SK-N-SH (cell line): ENCODE data around the gene DSCAML1. TPM values are rescaled to one million over a fixed set of nuclear protein-coding genes. Genes with fewer than 3 reads are reported as not detected.

Experiments used
- CTCF ChIA-PET: fragments of 300-600, 350-600 bp; formaldehyde crosslinking; extraction: SDS; loops from one replicate; lab custom pipeline; 2021; lab: Yijun Ruan, JAX
- POLR2A ChIA-PET: fragments of 350-600 bp; sonication (Branson Sonifier 250); formaldehyde crosslinking; extraction: SDS; loops from one replicate; lab custom pipeline; 2020; ENCODE audit warnings: antibody characterized with exemption, inconsistent platforms; lab: Yijun Ruan, JAX
- DNase-seq: peaks from one replicate; pipeline ENCODE4 v3.0.0; 2012
- H2AFZ ChIP-seq: fragments of 200-600 bp; sonication (generic); 2 replicates; pipeline ENCODE4 v1.8.1; 2016; ENCODE audit warnings: antibody characterized with exemption, mild to moderate bottlenecking, low read depth
- H3F3A ChIP-seq: fragments of 200-600 bp; sonication (generic); replicated peaks from 2 replicates; pipeline ENCODE3; 2016; ENCODE audit warnings: antibody characterized with exemption, mild to moderate bottlenecking; ENCODE audit not compliant: insufficient read depth
- H3K27ac ChIP-seq, 2 experiments: fragments of 200-500 bp in 1 of 2; fragments of 200-600 bp in 1 of 2; sonication (Bioruptor generic) in 1 of 2; sonication (generic), shearing (Covaris generic) in 1 of 2; 2 replicates each; pipeline versions ENCODE4 v1.5.1 to v1.6.1; 2014 to 2016; ENCODE audit warnings: low read depth in 2 of 2, inconsistent platforms in 1 of 2, low read length in 1 of 2, mild to moderate bottlenecking in 1 of 2, mixed read lengths in 1 of 2
- H3K27me3 ChIP-seq: fragments of 200-600 bp; sonication (generic), shearing (Covaris generic); 2 replicates; pipeline ENCODE4 v1.6.1; 2016; ENCODE audit warnings: mixed run types; ENCODE audit not compliant: insufficient read depth
- H3K36me3 ChIP-seq, 2 experiments: fragments of 200-500 bp in 1 of 2; fragments of 200-600 bp in 1 of 2; sonication (Bioruptor generic) in 1 of 2; sonication (generic) in 1 of 2; replicated peaks in 1 of 2; 2 replicates each; pipeline versions ENCODE3 to v1.5.1; 2014 to 2016; ENCODE audit warnings: low read length in 1 of 2, mild to moderate bottlenecking in 1 of 2; ENCODE audit not compliant: insufficient read depth in 2 of 2, control insufficient read depth in 1 of 2
- H3K4me1 ChIP-seq, 2 experiments: fragments of 200-500 bp in 1 of 2; fragments of 200-600 bp in 1 of 2; sonication (Bioruptor generic) in 1 of 2; sonication (generic), shearing (Covaris generic) in 1 of 2; 2 replicates each; pipeline versions ENCODE4 v1.5.1 to v1.6.1; 2014 to 2016; ENCODE audit warnings: low read depth in 1 of 2, low read length in 1 of 2, mixed run types in 1 of 2; ENCODE audit not compliant: insufficient read depth in 2 of 2, control insufficient read depth in 1 of 2
- H3K4me2 ChIP-seq: fragments of 200-600 bp; sonication (generic), shearing (Covaris generic); 2 replicates; pipeline ENCODE4 v1.6.1; 2017; ENCODE audit warnings: mixed run types
- H3K4me3 ChIP-seq, 2 experiments: fragments of 200-500 bp in 1 of 2; fragments of 200-600 bp in 1 of 2; sonication (Bioruptor generic) in 1 of 2; sonication (generic), shearing (Covaris generic) in 1 of 2; 2 replicates each; pipeline versions ENCODE4 v1.5.1 to v1.8.1; 2014 to 2016; ENCODE audit warnings: low read depth in 2 of 2, inconsistent platforms in 1 of 2, low read length in 1 of 2, mild to moderate bottlenecking in 1 of 2, mixed read lengths in 1 of 2, moderate library complexity in 1 of 2
- H3K79me2 ChIP-seq: fragments of 200-600 bp; sonication (generic); 2 replicates; pipeline ENCODE4 v1.8.1; 2017; ENCODE audit warnings: mild to moderate bottlenecking; ENCODE audit not compliant: insufficient read depth
- H3K9ac ChIP-seq: fragments of 200-600 bp; sonication (generic); 2 replicates; pipeline ENCODE4 v1.6.1; 2017; ENCODE audit warnings: mixed run types
- H3K9me2 ChIP-seq: fragments of 200-600 bp; sonication (generic); 2 replicates; pipeline ENCODE4 v1.6.1; 2017; ENCODE audit warnings: mixed run types
- H3K9me3 ChIP-seq: fragments of 200-600 bp; sonication (generic); 2 replicates; pipeline ENCODE4 v1.6.1; 2017; ENCODE audit warnings: mixed run types, mild to moderate bottlenecking, moderate library complexity
- H4K20me1 ChIP-seq: fragments of 200-600 bp; sonication (generic); 2 replicates; pipeline ENCODE4 v1.6.1; 2017; ENCODE audit warnings: mild to moderate bottlenecking, mixed run types; ENCODE audit not compliant: insufficient read depth
- CHD2 ChIP-seq: fragments of 150-350 bp; IDR thresholded peaks from 2 replicates; pipeline ENCODE4 v1.6.1; 2018; ENCODE audit warnings: low read length; ENCODE audit not compliant: partially characterized antibody
- ELF1 ChIP-seq: IDR thresholded peaks from 2 replicates; pipeline ENCODE4 v1.4.0; 2012
- EP300 ChIP-seq, 2 experiments: IDR thresholded peaks; 2 replicates each; pipeline versions ENCODE4 v1.4.0 to v1.6.1; 2012; ENCODE audit warnings: borderline replicate concordance in 1 of 2, low read depth in 1 of 2, low read length in 1 of 2
- FOSL2 ChIP-seq: IDR thresholded peaks from 2 replicates; pipeline ENCODE4 v1.4.0; 2012; ENCODE audit warnings: low read depth, mild to moderate bottlenecking, moderate library complexity, borderline replicate concordance
- GABPA ChIP-seq: IDR thresholded peaks from 2 replicates; pipeline ENCODE4 v1.4.0; 2012; ENCODE audit warnings: low read depth, mild to moderate bottlenecking
- GATA2 ChIP-seq: sonication (generic); formaldehyde crosslinking; IDR thresholded peaks from 2 replicates; pipeline ENCODE4 v1.5.0; 2020; ENCODE audit warnings: mild to moderate bottlenecking, missing genetic modification reagents
- JUND ChIP-seq: IDR thresholded peaks from 2 replicates; pipeline ENCODE4 v1.4.0; 2012
- MXI1 ChIP-seq: IDR thresholded peaks from 2 replicates; pipeline ENCODE4 v1.6.1; 2012; ENCODE audit warnings: mild to moderate bottlenecking, low read depth, low read length, improper control_type of control experiment
- NFIC ChIP-seq: IDR thresholded peaks from 2 replicates; pipeline ENCODE4 v1.4.0; 2012; ENCODE audit warnings: borderline replicate concordance
- NRF1 ChIP-seq: IDR thresholded peaks from 2 replicates; pipeline ENCODE4 v1.6.1; 2012; ENCODE audit warnings: low read depth, mild to moderate bottlenecking, low read length
- RAD21 ChIP-seq: IDR thresholded peaks from 2 replicates; pipeline ENCODE4 v1.6.1; 2012; ENCODE audit warnings: mild to moderate bottlenecking, low read length
- RCOR1 ChIP-seq: fragments of 150-350 bp; IDR thresholded peaks from 2 replicates; pipeline ENCODE4 v1.6.1; 2017; ENCODE audit warnings: antibody characterized with exemption, low read length
- RXRA ChIP-seq: IDR thresholded peaks from 2 replicates; pipeline ENCODE4 v1.4.0; 2012; ENCODE audit warnings: low read depth, mild to moderate bottlenecking, borderline replicate concordance
- TAF1 ChIP-seq: IDR thresholded peaks from 2 replicates; pipeline ENCODE4 v1.6.1; 2012; ENCODE audit warnings: low read depth, mild to moderate bottlenecking, low read length, moderate library complexity, borderline replicate concordance
- TEAD4 ChIP-seq: IDR thresholded peaks from 2 replicates; pipeline ENCODE4 v1.4.0; 2012; ENCODE audit warnings: mild to moderate bottlenecking, borderline replicate concordance; ENCODE audit not compliant: insufficient read depth
- ZBTB33 ChIP-seq: IDR thresholded peaks from 2 replicates; pipeline ENCODE4 v1.4.0; 2012; ENCODE audit warnings: low read depth, borderline replicate concordance
- WGBS: methylation state at CpG from one replicate; pipeline ENCODE4 v1.1.6; 2017; ENCODE audit warnings: low lambda C conversion rate; 5-methylcytosine and 5-hydroxymethylcytosine counted together
- polyA plus RNA-seq, 3 experiments: library from polyadenylated mRNA; depleted of rRNA; stranded (reverse); fragments of >200 nt; gene quantifications; 2 replicates each; pipeline ENCODE4 v1.2.3, GENCODE V29; 2012
- TF ChIP-seq, protein P1 (sequence below): IDR thresholded peaks from 2 replicates; pipeline ENCODE4 v1.4.0; 2012; ENCODE audit warnings: low read depth, borderline replicate concordance
- TF ChIP-seq, protein P2 (sequence below): IDR thresholded peaks from 2 replicates; pipeline ENCODE4; 2012
- TF ChIP-seq, protein P3 (sequence below): IDR thresholded peaks from 2 replicates; pipeline ENCODE4 v1.4.0; 2012; ENCODE audit warnings: low read depth
- TF ChIP-seq, protein P4 (sequence below): IDR thresholded peaks from 2 replicates; pipeline ENCODE4 v1.6.1; 2012; ENCODE audit warnings: mild to moderate bottlenecking, low read depth, low read length, moderate library complexity

The DSCAML1 gene
- polyA plus RNA-seq, 1 of the 3 experiments (the other 2 are of a cell fraction) = not detected

DNA sequence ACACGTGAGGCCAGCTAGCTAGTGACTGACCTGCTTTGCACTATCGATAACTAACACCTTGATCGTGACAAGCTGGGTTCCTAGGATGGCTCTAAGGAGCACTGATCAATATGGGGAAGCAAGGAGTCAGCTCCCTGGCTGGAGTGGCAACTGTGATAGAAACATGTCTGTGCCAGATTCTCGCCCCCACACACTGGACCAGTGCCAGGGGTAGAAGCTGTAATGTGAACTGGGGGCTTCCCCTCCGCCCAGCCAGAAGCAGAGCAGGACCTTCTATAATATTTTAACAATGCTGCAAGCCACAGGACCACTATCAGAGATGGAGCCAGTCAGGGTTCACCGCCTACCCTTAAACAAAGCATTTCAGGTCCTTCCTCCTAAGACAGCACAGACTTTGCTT is 96.5 kb downstream of the DSCAML1 start:
- H3K79me2 ChIP-seq = no peaks in the 10 kb centered on the region
- no peak overlapping the region for H3K4me2 ChIP-seq
- CTCF ChIA-PET = interaction anchor here (0.7 to 0.8 kb wide), 2 partner anchors 117 to 246 kb away, joined by 3 read pairs; no protein-coding TSS in a partner anchor
- no peaks in the 10 kb centered on the region for H3K36me3 ChIP-seq
- no peaks in the 10 kb centered on the region; the same call in 1 of the 2 replicates for H3K27me3 ChIP-seq
- TF ChIP-seq RXRA = no peak
- TF ChIP-seq, protein P1, sequence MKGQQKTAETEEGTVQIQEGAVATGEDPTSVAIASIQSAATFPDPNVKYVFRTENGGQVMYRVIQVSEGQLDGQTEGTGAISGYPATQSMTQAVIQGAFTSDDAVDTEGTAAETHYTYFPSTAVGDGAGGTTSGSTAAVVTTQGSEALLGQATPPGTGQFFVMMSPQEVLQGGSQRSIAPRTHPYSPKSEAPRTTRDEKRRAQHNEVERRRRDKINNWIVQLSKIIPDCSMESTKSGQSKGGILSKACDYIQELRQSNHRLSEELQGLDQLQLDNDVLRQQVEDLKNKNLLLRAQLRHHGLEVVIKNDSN = no peak
- no peak for TF ChIP-seq TAF1
- TF ChIP-seq, all 33 proteins: peak for 0
- Histone ChIP-seq H3K9ac (no peak overlapping the region), H3K27ac (no peak overlapping the region), H3K4me1 (peaks cover 0 to 3% of the 10 kb centered on the region in 2 experiments; a peak in 1 of 4 replicates), H4K20me1 (no peaks in the 10 kb centered on the region), H3K9me2 (no peaks in the 10 kb centered on the region), H2AFZ (no peak overlapping the region), H3K9me3 (no peaks in the 10 kb centered on the region), H3F3A (no peaks in the 10 kb centered on the region), H3K4me3 (no peak overlapping the region)
- 53% methylated on average over 3 of the region's 6 CpGs for WGBS
- POLR2A ChIA-PET = no interaction called here
- no peak for DNase-seq

GRCh38 chr11:117697319-117697718 is 99.7 kb downstream of the DSCAML1 start:
- POLR2A ChIA-PET = no interaction called here
- no peak overlapping the region for H3K9ac ChIP-seq
- TF ChIP-seq RCOR1 (no peak), GATA2 (CRISPR knock-in tag) (no peak), JUND (no peak), FOSL2 (no peak), TEAD4 (no peak), EP300 (IDR thresholded peaks at IDR 0.05; ENCODE audit: borderline replicate concordance in 1 of 2, low read depth in 1 of 2, low read length in 1 of 2) (no peak), NFIC (no peak), CHD2 (no peak), ZBTB33 (no peak), MXI1 (no peak), NRF1 (no peak), RAD21 (no peak), ELF1 (no peak), GABPA (no peak)
- TF ChIP-seq, protein P2, sequence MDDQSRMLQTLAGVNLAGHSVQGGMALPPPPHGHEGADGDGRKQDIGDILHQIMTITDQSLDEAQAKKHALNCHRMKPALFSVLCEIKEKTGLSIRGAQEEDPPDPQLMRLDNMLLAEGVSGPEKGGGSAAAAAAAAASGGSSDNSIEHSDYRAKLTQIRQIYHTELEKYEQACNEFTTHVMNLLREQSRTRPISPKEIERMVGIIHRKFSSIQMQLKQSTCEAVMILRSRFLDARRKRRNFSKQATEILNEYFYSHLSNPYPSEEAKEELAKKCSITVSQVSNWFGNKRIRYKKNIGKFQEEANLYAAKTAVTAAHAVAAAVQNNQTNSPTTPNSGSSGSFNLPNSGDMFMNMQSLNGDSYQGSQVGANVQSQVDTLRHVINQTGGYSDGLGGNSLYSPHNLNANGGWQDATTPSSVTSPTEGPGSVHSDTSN = no peak
- TF ChIP-seq, protein P3, sequence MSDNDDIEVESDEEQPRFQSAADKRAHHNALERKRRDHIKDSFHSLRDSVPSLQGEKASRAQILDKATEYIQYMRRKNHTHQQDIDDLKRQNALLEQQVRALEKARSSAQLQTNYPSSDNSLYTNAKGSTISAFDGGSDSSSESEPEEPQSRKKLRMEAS = no peak
- TF ChIP-seq, protein P4, sequence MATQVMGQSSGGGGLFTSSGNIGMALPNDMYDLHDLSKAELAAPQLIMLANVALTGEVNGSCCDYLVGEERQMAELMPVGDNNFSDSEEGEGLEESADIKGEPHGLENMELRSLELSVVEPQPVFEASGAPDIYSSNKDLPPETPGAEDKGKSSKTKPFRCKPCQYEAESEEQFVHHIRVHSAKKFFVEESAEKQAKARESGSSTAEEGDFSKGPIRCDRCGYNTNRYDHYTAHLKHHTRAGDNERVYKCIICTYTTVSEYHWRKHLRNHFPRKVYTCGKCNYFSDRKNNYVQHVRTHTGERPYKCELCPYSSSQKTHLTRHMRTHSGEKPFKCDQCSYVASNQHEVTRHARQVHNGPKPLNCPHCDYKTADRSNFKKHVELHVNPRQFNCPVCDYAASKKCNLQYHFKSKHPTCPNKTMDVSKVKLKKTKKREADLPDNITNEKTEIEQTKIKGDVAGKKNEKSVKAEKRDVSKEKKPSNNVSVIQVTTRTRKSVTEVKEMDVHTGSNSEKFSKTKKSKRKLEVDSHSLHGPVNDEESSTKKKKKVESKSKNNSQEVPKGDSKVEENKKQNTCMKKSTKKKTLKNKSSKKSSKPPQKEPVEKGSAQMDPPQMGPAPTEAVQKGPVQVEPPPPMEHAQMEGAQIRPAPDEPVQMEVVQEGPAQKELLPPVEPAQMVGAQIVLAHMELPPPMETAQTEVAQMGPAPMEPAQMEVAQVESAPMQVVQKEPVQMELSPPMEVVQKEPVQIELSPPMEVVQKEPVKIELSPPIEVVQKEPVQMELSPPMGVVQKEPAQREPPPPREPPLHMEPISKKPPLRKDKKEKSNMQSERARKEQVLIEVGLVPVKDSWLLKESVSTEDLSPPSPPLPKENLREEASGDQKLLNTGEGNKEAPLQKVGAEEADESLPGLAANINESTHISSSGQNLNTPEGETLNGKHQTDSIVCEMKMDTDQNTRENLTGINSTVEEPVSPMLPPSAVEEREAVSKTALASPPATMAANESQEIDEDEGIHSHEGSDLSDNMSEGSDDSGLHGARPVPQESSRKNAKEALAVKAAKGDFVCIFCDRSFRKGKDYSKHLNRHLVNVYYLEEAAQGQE = no peak
- TF ChIP-seq, protein P1 = no peak

More at GRCh38 chr11:117697319-117697718, 99.7 kb downstream of the DSCAML1 start:
- Histone ChIP-seq H3K27me3 (peaks cover 6% of the 10 kb centered on the region; the same call in 1 of the 2 replicates), H3F3A (no peaks in the 10 kb centered on the region), H2AFZ (no peak overlapping the region), H3K9me3 (no peaks in the 10 kb centered on the region), H4K20me1 (no peaks in the 10 kb centered on the region), H3K4me3 (no peak overlapping the region), H3K27ac (no peak overlapping the region), H3K79me2 (no peaks in the 10 kb centered on the region), H3K36me3 (no peaks in the 10 kb centered on the region), H3K9me2 (no peaks in the 10 kb centered on the region), H3K4me1 (peaks cover 0 to 3% of the 10 kb centered on the region in 2 experiments; a peak in 1 of 4 replicates), H3K4me2 (no peak overlapping the region)
- WGBS = 31% methylated on average over 3 of the region's 3 CpGs
- DNase-seq = no peak
- CTCF ChIA-PET = interaction anchor here (1.4 kb wide), 1 partner anchor 18 kb away, joined by 4 read pairs; no protein-coding TSS in a partner anchor
